ENCODE data around the gene SLC38A10. TPM values are rescaled to one million over a fixed set of nuclear protein-coding genes. Genes with fewer than 3 reads are reported as not detected.

SLC38A10 gene
- total RNA-seq, 2 experiments from 2014 or later, result 56.0 to 147 TPM

- H3K9me2 ChIP-seq (ENCODE audit: insufficient read depth, low read length), result no peaks in the 10 kb centered on the region
- intact Hi-C loops (cut with micrococcal nuclease; ENCODE audit: unreplicated experiment), result no loop called here
- BruUV-seq (replicated peaks), result no TSS peak
Measured at GRCh38 chr17:81263371-81264181, 31.5 kb downstream of the SLC38A10 start.

GRCh38 chr17:81261582-81262336, 33.3 kb downstream of the SLC38A10 start:
- Histone ChIP-seq H3K27ac (ENCODE audit: low read depth, low read length, poor library complexity, severe bottlenecking) (no peak overlapping the region), H3K4me1 (ENCODE audit: insufficient read depth, low read length, poor library complexity, severe bottlenecking) (no peaks in the 10 kb centered on the region), H3K79me2 (ENCODE audit: insufficient read depth, low read depth, low read length) (no peaks in the 10 kb centered on the region), H3K9me3 (ENCODE audit: low read length) (no peaks in the 10 kb centered on the region), H2AFZ (ENCODE audit: low read length) (no peak overlapping the region), H3K36me3 (ENCODE audit: insufficient read depth, low read length) (peaks cover 28% of the 10 kb centered on the region), H3K9me2 (ENCODE audit: insufficient read depth, low read length) (no peaks in the 10 kb centered on the region), H3K4me3 (ENCODE audit: low read depth, low read length, poor library complexity, severe bottlenecking) (no peak overlapping the region), H3K4me2 (ENCODE audit: low read length) (no peak overlapping the region), H4K20me1 (ENCODE audit: insufficient read depth, low read length) (no peaks in the 10 kb centered on the region)
- intact Hi-C loops (cut with micrococcal nuclease; ENCODE audit: unreplicated experiment), result no loop called here
- POLR2A ChIA-PET, result no interaction called here
- CTCF ChIA-PET (ENCODE audit: unreplicated experiment), result no interaction called here
- no peak for DNase-seq (ENCODE audit: low spot score)
- BruUV-seq (replicated peaks), result no TSS peak
- TF ChIP-seq CTCF (conservative IDR thresholded peaks at IDR 0.05; ENCODE audit: low read length) (no peak), EZH2phosphoT487 (IDR thresholded peaks at IDR 0.05; ENCODE audit: borderline replicate concordance, low read depth, low read length) (no peak)

More at GRCh38 chr17:81263371-81264181, 31.5 kb downstream of the SLC38A10 start:
- Histone ChIP-seq H4K20me1 (ENCODE audit: insufficient read depth, low read length) (no peaks in the 10 kb centered on the region), H3K27ac (ENCODE audit: low read depth, low read length, poor library complexity, severe bottlenecking) (no peak overlapping the region), H3K4me3 (ENCODE audit: low read depth, low read length, poor library complexity, severe bottlenecking) (no peak overlapping the region), H2AFZ (ENCODE audit: low read length) (no peak overlapping the region), H3K4me2 (ENCODE audit: low read length) (no peak overlapping the region), H3K4me1 (ENCODE audit: insufficient read depth, low read length, poor library complexity, severe bottlenecking) (no peaks in the 10 kb centered on the region), H3K9me3 (ENCODE audit: low read length) (no peaks in the 10 kb centered on the region), H3K79me2 (ENCODE audit: insufficient read depth, low read depth, low read length) (no peaks in the 10 kb centered on the region), H3K36me3 (ENCODE audit: insufficient read depth, low read length) (peaks cover 38% of the 10 kb centered on the region)
- POLR2A ChIA-PET, result no interaction called here
- DNase-seq (ENCODE audit: low spot score), result no peak
- no peak for TF ChIP-seq EZH2phosphoT487 (IDR thresholded peaks at IDR 0.05; ENCODE audit: borderline replicate concordance, low read depth, low read length)
- TF ChIP-seq CTCF (conservative IDR thresholded peaks at IDR 0.05; ENCODE audit: low read length), result no peak
- CTCF ChIA-PET (ENCODE audit: unreplicated experiment), result no interaction called here

Data from OCI-LY7 (cell line).